CD4-positive, alpha-beta T cell treated with Interleukin-4 for 1 hour (primary cell): ENCODE measurements around the gene TRIM37.
"Not testable (repeated sequence)": the region's sequence is repeated elsewhere in the genome, so short reads cannot be mapped to it uniquely, and the experiment has no call there.

Experiments used
- DNase-seq, 2 donors: peaks; one replicate each; pipeline ENCODE4 v3.0.0-alpha.2; 2020 to 2022

Gene TRIM37

GRCh38 chr17:59106463-59107305 lies at the start of gene TRIM37:
TRIM37 (minus strand) TSS chr17:59106880; CDS start chr17:59106461, 419 bp downstream.
- peak; percentile 99 for DNase-seq

- DNase-seq, result peak; percentile 99
These were observed 48.9 kb upstream of the TRIM37 start, which contains the start of gene PRR11 for GRCh38 chr17:59155439-59156177. PRR11 (plus strand) TSS chr17:59155746; CDS start chr17:59169753, 14,007 bp downstream.

GRCh38 chr17:59154721-59155438 lies 48.2 kb upstream of the TRIM37 start, which contains the start of gene SKA2:
SKA2 (minus strand) TSS chr17:59155186; CDS start chr17:59155163, 23 bp downstream.
- DNase-seq, result no peak

GRCh38 chr17:59154292-59154720 lies 47.6 kb upstream of the TRIM37 start:
- peak in 1 of 2 donors; percentile 29 for DNase-seq

GRCh38 chr17:59152925-59153324 lies 46.2 kb upstream of the TRIM37 start:
- no peak for DNase-seq

GRCh38 chr17:59151591-59151990 lies 44.9 kb upstream of the TRIM37 start:
- no peak for DNase-seq

GRCh38 chr17:59151006-59151405 lies 44.3 kb upstream of the TRIM37 start:
- no peak for DNase-seq

GRCh38 chr17:59149841-59150511 lies 43.3 kb upstream of the TRIM37 start:
- DNase-seq, result no peak

GRCh38 chr17:59149051-59149450 lies 42.4 kb upstream of the TRIM37 start:
- no peak for DNase-seq

GRCh38 chr17:59145571-59146096 lies 39.0 kb upstream of the TRIM37 start:
- DNase-seq, result no peak

- DNase-seq, result no peak
These were observed 35.2 kb upstream of the TRIM37 start for GRCh38 chr17:59141860-59142259.

GRCh38 chr17:59139939-59140338 lies 33.3 kb upstream of the TRIM37 start:
- no peak for DNase-seq

GRCh38 chr17:59138339-59138738 lies 31.7 kb upstream of the TRIM37 start:
- not testable (repeated sequence) for DNase-seq

- no peak for DNase-seq
These were observed 24.5 kb upstream of the TRIM37 start for GRCh38 chr17:59131131-59131530.

GRCh38 chr17:59129814-59130213 lies 23.1 kb upstream of the TRIM37 start:
- no peak for DNase-seq

- no peak for DNase-seq
These were observed 20.2 kb upstream of the TRIM37 start for GRCh38 chr17:59126809-59127417.

GRCh38 chr17:59124665-59125064 lies 18.0 kb upstream of the TRIM37 start:
- DNase-seq, result no peak

GRCh38 chr17:59121901-59122480 lies 15.3 kb upstream of the TRIM37 start:
- no peak for DNase-seq

- no peak for DNase-seq
These were observed 8.8 kb upstream of the TRIM37 start for GRCh38 chr17:59115474-59115873.

- no peak for DNase-seq
These were observed 4.9 kb upstream of the TRIM37 start for GRCh38 chr17:59111539-59111938.

- DNase-seq, result no peak
These were observed 4.3 kb upstream of the TRIM37 start for GRCh38 chr17:59110973-59111372.
